ENCODE data around the gene XAF1.
"Not testable (repeated sequence)": the region's sequence is repeated elsewhere in the genome, so short reads cannot be mapped to it uniquely, and the experiment has no call there.

XAF1 gene

DNA sequence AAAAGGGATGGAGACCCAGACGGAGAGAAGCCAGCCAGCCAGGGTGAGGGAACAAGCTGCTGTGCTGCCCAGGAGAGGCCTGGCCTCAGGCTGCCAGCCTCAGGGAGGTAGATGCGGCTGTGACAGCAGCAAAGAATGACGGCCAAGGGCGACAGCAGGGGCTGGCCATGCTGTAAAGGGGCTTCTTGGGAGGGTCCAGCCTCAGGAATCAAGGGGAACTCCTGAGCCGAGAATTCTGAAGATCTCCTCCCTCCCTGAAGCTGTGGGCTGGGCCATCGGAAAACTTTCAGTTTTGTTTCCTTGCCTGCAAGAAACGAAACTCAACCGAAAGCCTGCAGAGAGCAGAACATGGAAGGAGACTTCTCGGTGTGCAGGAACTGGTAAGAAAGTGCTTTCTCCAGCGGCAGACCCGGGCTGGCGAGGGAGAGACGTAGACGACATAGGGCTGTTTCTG lies at the start of gene XAF1:
Gene XAF1 (plus strand): TSS at position 316 of the 454 bp plus-strand sequence. CDS start 33 bp downstream, at position 349.
- DNase-seq (ENCODE audit: low read depth): peak; percentile 61

- no peak for DNase-seq (ENCODE audit: low read depth)
Observed at GRCh38 chr17:6706499-6706898, 49.3 kb upstream of the XAF1 start.

GRCh38 chr17:6706996-6707395 lies 48.9 kb upstream of the XAF1 start:
- no peak for DNase-seq (ENCODE audit: low read depth)

- no peak for DNase-seq (ENCODE audit: low read depth)
Observed at GRCh38 chr17:6708357-6708961, 47.4 kb upstream of the XAF1 start.

DNA sequence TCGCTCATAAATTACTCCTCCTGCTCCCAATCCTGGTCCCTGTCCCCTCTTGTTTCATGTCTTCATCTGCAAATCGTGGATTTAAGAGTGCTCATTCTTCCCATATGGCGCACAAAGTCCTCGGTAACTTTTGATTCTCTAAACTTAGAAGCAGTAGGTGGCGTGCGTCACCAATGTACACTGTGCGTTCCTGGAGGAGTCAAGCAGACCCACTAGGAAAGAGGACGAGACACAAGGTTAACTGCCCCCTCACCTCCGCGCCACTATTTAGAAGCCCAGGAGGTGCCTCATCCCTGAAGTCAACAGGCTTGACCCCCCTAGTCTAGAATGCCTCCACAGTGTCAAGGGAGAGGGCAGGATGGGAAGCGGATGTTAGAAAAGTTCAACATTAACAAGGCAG lies 45.5 kb upstream of the XAF1 start:
- no peak for DNase-seq (ENCODE audit: low read depth)

GRCh38 chr17:6711081-6711674 lies 44.7 kb upstream of the XAF1 start:
- no peak for DNase-seq (ENCODE audit: low read depth)

DNA sequence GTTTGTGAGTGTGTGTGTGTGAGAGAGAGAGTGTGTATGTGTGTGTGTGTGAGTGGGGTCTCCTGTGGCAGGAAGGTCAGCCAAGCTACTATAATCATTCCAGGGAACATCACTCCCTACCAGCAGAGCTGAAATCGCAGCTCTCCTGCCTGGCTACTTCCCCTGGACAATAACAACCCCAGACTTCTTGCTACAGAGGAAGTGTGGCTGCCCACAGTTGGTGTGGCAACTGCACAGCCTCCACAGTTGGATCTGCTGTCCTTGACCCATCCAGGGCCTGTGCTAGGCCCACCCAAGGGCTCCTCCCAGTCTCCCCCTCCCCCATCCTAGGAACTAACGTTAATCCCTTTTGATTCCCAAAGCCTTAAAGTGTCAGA lies 44.2 kb upstream of the XAF1 start:
- DNase-seq (ENCODE audit: low read depth): no peak

DNA sequence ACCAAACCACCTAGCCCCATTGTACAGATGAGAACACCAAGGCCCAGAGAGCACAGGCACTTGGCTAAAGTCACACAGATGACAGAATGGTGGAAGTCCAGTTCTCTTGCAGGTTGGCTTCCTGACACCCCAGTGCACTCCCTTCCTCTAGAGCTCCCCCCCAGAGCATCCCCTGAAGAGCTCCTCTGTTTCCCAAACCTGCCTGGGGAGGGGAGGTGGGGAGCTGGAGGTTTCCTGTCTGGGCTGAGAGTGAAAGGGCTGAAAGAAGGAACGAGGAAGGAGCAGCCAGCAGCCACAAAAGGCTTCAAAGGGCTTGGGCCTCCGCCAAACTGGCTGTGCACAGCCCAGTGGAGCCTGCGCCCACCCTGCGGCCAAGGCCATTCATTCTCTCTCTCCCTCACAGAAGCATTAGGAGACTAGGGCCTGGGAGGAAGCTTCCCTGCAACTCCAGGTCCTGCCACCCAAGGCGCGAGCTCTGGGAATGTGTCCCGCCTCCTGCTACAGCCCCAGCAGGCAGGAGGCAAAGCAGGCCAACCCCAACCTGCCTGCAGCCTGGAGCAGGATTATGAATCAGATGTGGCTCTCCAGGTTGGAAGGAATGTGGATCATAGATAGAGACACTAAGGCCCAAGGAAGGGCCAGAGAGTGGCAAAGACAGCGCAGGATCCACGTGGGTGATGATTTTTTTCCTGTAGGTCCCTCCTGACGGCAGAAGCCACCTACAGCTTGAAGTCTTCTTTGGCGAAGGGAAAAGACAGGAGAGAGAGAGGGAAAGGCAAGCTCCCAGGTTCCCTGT lies 43.6 kb upstream of the XAF1 start:
- no peak for DNase-seq (ENCODE audit: low read depth)

- DNase-seq (ENCODE audit: low read depth): no peak
Observed at GRCh38 chr17:6712854-6713129, 43.1 kb upstream of the XAF1 start.

- DNase-seq (ENCODE audit: low read depth): no peak
Observed at GRCh38 chr17:6713130-6713917, 42.5 kb upstream of the XAF1 start, which contains the start of gene SLC13A5. TSS of gene SLC13A5 (minus strand) at chr17:6713369. CDS start at chr17:6713333, 36 bp downstream.

GRCh38 chr17:6713918-6714271 lies 42.0 kb upstream of the XAF1 start:
- no peak for DNase-seq (ENCODE audit: low read depth)

DNA sequence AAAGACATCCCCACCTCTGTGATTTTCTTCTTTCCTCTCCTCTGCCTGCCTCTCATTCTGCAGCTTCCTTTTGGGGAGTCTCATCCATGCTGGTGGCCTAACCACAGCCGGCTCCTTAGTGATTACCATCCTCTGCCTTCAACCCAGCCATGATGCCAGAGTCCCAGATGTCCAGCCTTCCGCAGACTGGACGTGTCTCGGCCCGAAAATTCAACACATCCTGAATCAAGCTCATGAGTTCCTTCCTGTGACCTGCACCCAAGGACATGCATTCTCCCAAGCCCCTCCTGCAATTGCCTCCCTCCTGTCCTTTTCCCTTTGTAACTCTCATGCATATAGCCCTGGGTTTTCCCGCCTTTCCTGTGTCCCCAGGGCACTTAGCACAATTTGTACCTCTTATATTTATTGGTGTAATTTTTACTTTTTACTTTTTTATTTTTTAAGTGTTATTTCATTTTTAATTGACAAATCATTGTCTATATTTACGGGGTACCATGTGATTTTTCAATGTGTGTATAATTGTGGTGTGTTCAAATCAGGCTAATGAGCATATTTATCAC lies 41.5 kb upstream of the XAF1 start:
- no peak for DNase-seq (ENCODE audit: low read depth)

DNA sequence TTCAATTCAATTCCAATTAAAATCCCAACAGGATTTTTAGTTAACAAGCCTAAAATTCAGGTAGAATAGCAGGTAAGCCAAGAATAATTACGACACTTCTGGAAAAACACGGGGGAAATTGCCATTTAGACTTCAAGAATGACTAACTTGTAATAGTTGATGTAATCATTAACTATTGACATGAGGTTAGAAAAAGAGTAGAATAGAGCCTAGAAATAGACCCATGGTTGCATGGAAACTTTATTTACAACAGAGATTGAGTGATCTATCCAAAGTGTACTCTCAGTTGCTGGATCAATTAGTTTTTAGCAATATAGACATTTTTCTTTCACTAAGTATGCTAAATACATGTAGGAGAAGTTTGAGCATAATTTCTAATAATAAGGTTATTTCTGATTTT lies 39.1 kb upstream of the XAF1 start:
- no peak for DNase-seq (ENCODE audit: low read depth)

- no peak for DNase-seq (ENCODE audit: low read depth)
Observed at GRCh38 chr17:6721744-6722143, 34.1 kb upstream of the XAF1 start.

- DNase-seq (ENCODE audit: low read depth): no peak
Observed at GRCh38 chr17:6724009-6724408, 31.8 kb upstream of the XAF1 start.

- DNase-seq (ENCODE audit: low read depth): no peak
Observed at GRCh38 chr17:6729531-6729930, 26.3 kb upstream of the XAF1 start.

DNA sequence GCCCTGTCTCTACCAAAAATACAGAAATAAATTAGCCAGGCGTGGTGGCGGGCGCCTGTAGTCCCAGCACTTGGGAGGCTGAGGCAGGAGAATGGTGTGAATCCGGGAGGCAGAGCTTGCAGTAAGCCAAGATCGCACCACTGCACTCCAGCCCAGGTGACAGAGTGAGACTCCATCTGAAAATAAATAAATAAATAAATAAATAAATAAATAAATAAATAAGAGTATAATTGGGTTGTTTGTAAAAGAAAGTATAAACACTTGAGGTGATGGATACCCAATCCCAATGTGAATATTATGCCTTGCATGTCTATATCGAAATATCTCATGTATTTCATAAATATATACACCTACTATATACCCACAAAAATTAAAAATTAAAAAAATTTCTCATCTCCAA lies 9.2 kb upstream of the XAF1 start:
- DNase-seq (ENCODE audit: low read depth): not testable (repeated sequence)

DNA sequence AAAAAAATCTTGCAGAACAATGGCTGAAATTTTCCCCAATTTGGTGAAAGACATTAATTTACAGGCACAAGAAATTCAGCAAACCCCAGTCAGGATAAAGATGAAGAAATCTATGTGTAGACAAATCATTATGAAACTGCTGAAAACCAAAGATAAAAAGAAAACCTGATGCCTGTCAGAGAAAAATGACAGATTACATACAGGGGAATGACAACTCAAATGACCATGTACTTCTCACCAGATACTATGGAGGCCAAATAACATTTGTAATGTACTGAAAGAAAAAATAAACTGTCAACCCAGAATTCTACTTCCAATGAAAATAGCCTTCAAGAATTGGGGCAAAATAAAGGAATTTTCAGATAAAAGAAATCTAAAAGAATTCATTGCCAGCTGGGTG lies 7.2 kb upstream of the XAF1 start:
- no peak for DNase-seq (ENCODE audit: low read depth)

DNA sequence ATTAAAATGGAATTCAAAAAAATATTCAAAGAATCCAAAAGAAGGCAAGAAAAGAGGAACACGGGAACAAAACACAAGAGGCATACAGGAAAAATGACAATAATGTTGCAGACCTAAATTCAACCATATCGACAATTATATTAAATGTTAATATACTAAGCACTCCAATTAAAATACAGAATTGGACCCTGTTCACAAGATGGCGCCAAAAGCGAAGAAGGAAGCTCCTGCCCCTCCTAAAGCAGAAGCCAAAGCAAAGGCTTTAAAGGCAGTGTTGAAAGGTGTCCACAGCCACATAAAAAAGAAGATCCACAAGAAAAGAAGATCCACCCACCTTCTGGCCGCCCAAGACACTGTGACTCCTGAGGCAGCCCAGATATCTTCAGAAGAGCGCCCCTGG lies 6.3 kb upstream of the XAF1 start:
- DNase-seq (ENCODE audit: low read depth): no peak

- no peak for DNase-seq (ENCODE audit: low read depth)
Observed at GRCh38 chr17:6752068-6752909, 3.6 kb upstream of the XAF1 start.

DNA sequence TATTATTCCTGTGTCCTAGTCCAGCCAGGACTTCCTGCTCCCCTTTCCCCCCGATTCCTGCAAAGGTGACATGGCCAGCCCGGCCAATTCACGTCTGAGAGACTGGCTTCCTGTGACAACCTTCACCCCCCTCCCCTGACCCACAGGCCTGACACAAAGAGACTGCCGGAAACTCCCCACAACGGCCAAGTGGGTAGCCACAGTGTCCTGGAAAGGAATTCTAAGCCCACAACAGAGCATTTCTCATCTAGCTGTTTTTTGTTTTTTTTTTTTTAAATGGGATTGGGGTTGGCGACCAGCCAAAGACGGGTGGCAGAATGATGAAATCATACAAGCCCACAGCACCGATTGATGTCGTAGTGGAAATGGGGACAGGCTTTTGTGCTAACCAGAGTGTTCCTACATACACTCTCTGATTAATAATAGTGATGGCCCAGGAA lies 2.8 kb upstream of the XAF1 start:
- DNase-seq (ENCODE audit: low read depth): peak; percentile 59
